GM12878 (cell line): ENCODE data around the gene DOK7. TPM values are rescaled to one million over a fixed set of nuclear protein-coding genes. Genes with fewer than 3 reads are reported as not detected.

ENCODE experiments used
- E2F8 ChIP-seq: fragments of 450-650 bp; IDR thresholded peaks from 2 replicates; pipeline ENCODE4 v1.6.1; 2018; ENCODE audit warnings: mild to moderate bottlenecking, low read depth, moderate library complexity; ENCODE audit not compliant: partially characterized antibody
- SREBF1 ChIP-seq: IDR thresholded peaks from 2 replicates; pipeline ENCODE4 v1.6.1; 2012; ENCODE audit warnings: mild to moderate bottlenecking, low read length
- polyA plus RNA-seq, 11 experiments: library from polyadenylated mRNA; depleted of rRNA in 4 of 11; unstranded in 6 of 11; stranded (reverse) in 5 of 11; fragments of >200 nt; fragmentation: Nextera tagmentation in 4 of 11; fragmentation: Illumina TruSeq in 1 of 11; extraction: Ambion mirVana in 4 of 11; extraction: Trizol in 1 of 11; gene quantifications; 1 replicate in 1 of 11; 2 replicates in 10 of 11; pipeline versions ENCODE4 v1.2.1 to v1.2.3, GENCODE V29; 2011 to 2016; ENCODE audit warnings: inconsistent platforms in 2 of 11, missing spikeins in 2 of 11, low read depth in 1 of 11
- total RNA-seq, 4 experiments: library from RNA; depleted of rRNA in 3 of 4; stranded (reverse); fragments of >200 nt in 3 of 4; fragmentation: Illumina TruSeq in 1 of 4; extraction: Trizol in 1 of 4; gene quantifications; 2 replicates each; pipeline versions ENCODE4 v1.2.1 to v1.2.3, GENCODE V29; 2013 to 2021
- TF ChIP-seq, protein P1 (sequence below): IDR thresholded peaks from 2 replicates; pipeline ENCODE4 v1.6.1; 2012; ENCODE audit warnings: improper control_type of control experiment, low read depth, low read length; ENCODE audit not compliant: insufficient replicate concordance

DOK7 gene
- total and polyA plus RNA-seq, 10 of the 15 experiments (the other 5 are each of a cell fraction or from before 2014, with no cell fraction given): 0.04 to 0.46 (median 0.18) TPM; not detected in 4

- TF ChIP-seq, protein P1, sequence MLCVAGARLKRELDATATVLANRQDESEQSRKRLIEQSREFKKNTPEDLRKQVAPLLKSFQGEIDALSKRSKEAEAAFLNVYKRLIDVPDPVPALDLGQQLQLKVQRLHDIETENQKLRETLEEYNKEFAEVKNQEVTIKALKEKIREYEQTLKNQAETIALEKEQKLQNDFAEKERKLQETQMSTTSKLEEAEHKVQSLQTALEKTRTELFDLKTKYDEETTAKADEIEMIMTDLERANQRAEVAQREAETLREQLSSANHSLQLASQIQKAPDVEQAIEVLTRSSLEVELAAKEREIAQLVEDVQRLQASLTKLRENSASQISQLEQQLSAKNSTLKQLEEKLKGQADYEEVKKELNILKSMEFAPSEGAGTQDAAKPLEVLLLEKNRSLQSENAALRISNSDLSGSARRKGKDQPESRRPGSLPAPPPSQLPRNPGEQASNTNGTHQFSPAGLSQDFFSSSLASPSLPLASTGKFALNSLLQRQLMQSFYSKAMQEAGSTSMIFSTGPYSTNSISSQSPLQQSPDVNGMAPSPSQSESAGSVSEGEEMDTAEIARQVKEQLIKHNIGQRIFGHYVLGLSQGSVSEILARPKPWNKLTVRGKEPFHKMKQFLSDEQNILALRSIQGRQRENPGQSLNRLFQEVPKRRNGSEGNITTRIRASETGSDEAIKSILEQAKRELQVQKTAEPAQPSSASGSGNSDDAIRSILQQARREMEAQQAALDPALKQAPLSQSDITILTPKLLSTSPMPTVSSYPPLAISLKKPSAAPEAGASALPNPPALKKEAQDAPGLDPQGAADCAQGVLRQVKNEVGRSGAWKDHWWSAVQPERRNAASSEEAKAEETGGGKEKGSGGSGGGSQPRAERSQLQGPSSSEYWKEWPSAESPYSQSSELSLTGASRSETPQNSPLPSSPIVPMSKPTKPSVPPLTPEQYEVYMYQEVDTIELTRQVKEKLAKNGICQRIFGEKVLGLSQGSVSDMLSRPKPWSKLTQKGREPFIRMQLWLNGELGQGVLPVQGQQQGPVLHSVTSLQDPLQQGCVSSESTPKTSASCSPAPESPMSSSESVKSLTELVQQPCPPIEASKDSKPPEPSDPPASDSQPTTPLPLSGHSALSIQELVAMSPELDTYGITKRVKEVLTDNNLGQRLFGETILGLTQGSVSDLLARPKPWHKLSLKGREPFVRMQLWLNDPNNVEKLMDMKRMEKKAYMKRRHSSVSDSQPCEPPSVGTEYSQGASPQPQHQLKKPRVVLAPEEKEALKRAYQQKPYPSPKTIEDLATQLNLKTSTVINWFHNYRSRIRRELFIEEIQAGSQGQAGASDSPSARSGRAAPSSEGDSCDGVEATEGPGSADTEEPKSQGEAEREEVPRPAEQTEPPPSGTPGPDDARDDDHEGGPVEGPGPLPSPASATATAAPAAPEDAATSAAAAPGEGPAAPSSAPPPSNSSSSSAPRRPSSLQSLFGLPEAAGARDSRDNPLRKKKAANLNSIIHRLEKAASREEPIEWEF: no peak
- TF ChIP-seq SREBF1: no peak
- TF ChIP-seq E2F8: no peak
- TF ChIP-seq, all 136 proteins: peak for 0
Observed at GRCh38 chr4:3494462-3494871, 31.4 kb downstream of the DOK7 start (continued).
